Effector CD4-positive, alpha-beta T cell (primary cell): ENCODE results near the gene CER1. TPM values are rescaled to one million over a fixed set of nuclear protein-coding genes. Genes with fewer than 3 reads are reported as not detected.

ENCODE experiments used
- DNase-seq: peaks from one replicate; pipeline ENCODE4 v3.0.0-alpha.2; 2020
- total RNA-seq: gene quantifications from one replicate; lab custom pipeline; 2026; lab: John Stamatoyannopoulos, UW

Gene CER1
- not detected for total RNA-seq

- no peak for DNase-seq
These were observed at the start of gene CER1 for GRCh38 chr9:14722391-14723035. Gene CER1, minus strand, starts transcription at chr9:14722733. Its CDS starts 61 bp downstream, at chr9:14722672.

- DNase-seq: no peak
These were observed 48.1 kb upstream of the CER1 start for GRCh38 chr9:14770592-14770991.

DNA sequence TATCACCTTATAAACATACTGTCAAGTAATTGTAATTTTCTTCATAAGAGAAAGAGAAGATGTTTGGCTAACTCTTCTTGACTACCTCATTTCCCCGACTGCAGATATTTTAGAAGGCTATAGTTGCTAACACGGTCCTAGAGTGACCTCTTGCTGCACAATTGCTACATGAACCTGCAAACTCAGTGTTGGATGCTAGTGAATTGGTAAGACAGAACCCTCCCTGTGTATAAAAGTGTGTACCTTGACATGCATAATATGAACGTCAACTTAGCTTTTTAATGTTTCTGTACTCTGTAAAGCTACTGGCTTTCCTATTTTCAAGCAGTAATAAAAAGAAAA is 46.7 kb upstream of the CER1 start:
- no peak for DNase-seq

GRCh38 chr9:14768405-14769229 is 46.1 kb upstream of the CER1 start:
- DNase-seq: no peak

DNA sequence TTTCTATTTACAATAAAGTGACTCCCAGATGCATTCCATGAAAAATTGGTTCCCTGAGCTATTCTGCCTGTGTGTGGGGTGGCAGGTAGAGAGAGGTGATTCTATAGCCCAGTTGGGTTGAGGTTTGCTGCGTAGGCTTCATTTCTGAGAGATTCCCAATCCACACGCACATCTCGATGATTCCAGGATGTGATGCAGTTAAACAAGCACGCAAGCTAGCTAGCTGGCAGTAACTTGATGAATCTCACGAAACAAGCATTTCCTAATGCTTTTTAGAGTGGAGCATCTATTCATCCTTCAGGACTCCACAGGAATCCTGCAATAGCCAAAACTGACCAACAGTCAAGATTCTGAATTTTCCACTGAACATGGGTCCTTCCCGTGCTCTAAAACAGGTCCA is 43.8 kb upstream of the CER1 start:
- no peak for DNase-seq

GRCh38 chr9:14761584-14761983 is 39.1 kb upstream of the CER1 start:
- DNase-seq: no peak

- DNase-seq: no peak
These were observed 37.5 kb upstream of the CER1 start for GRCh38 chr9:14760060-14760459.

DNA sequence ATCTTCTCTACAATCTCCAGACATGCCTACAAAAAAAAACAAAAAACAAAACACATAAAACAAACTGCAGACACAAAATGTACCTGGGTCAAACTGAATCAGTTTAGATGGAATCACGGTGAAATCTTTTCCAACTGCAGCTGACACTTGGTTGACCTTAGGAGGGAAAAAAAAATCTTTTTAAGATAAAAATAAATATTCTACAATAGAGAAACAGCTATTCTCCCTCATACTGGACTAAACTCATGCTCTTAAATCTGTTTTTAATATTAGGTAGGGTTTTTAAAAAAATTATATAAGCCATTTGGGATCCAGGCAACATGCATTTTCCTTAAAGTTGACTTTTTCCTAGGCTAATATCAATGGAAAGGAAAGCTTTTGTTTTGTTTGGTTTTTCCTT is 33.8 kb upstream of the CER1 start:
- no peak for DNase-seq

DNA sequence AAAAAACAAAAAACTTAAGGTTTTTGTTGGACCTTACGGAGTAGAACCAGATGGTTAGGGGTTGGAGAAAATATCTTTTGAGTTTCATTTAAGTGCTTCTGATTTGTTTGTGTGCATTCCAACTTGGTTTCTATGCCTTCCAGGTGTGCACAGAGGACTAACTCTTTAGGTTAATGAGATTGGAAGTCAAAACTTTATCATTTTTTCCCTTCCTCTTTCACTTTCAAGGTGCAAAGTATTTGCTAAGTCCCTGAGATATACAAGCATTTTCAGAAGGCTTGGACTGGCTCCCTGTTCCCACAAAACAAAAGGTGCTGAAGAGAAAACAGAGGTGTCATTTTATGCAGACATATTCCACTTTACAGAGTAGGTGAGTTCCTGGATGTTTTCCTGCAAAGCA is 30.3 kb upstream of the CER1 start:
- no peak for DNase-seq

- DNase-seq: no peak
These were observed 29.7 kb upstream of the CER1 start for GRCh38 chr9:14752271-14752670.

DNA sequence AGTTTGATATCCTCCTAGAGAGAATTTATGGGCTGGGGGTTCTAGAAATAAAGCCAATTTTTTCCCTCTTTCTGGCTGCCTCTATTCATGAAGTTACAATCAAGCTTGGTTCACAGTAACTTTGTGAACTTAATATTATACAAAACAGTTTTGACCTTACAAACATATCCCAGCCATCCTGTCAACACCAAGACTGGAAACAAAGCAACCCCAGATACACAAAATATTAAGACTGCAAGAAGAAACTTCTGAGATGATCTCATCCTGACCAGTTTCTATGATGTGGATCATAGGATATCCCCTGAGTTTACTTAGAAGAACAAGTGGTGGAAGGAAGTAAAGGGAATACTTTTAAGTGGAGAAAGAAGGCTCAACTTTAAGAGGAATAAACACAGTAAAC is 28.3 kb upstream of the CER1 start:
- DNase-seq: no peak

GRCh38 chr9:14749741-14750211 is 27.2 kb upstream of the CER1 start:
- DNase-seq: no peak

- no peak for DNase-seq
These were observed 25.8 kb upstream of the CER1 start for GRCh38 chr9:14748373-14748772.

- no peak for DNase-seq
These were observed 24.6 kb upstream of the CER1 start for GRCh38 chr9:14747111-14747510.

DNA sequence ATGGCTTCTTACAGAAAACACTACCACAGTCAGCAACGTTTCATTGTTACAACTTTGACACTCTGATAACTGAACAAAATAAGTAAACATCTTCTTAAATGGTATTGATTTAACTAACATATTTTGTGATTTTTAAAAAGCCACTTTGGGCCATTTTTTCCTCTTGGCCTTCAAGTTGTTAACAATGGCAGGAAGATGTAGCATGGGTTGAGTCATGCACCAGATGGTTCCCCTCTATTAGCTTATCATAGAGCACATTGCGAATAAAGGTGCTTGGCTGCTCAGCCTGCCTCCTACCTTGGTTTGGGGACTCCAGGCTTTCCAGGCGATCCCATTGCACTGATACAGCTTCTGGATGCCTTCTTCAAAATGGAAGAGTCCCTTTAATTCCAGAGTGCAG is 24.1 kb upstream of the CER1 start:
- DNase-seq: no peak

GRCh38 chr9:14744768-14745167 is 22.2 kb upstream of the CER1 start:
- DNase-seq: no peak

GRCh38 chr9:14741369-14741768 is 18.8 kb upstream of the CER1 start:
- no peak for DNase-seq

- no peak for DNase-seq
These were observed 10.6 kb upstream of the CER1 start for GRCh38 chr9:14733133-14733532.

DNA sequence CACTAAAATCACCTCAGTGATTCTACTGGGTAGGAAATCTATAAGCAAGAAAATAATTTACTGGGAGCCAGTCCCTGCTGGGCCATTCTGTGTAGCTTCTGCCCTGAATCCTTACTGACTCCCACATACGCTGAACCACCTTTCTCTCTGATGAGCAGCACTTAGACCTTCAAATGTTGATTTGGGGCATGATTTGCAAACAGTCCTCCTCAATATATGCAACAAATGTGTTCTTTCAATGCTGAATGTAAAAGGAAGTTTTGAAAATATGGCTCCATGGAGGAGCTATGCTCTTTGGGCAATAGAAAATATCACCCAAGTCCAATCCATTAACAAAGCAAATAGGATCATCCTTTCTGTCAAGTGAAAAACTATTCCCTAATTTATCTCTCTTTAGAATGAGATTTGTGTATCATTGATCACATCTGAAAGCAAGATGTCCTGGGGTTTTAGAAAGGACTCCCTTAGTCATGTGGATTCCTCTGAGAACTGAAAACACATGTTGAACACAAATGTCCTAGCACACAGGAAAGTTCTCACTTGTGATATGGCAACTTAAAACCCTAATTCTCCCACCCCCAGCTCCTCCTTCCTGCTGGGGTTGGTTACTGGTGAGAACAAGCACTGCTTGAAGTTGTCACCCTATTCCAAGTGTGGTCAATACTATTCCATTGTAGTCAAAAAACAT is 8.9 kb upstream of the CER1 start:
- no peak for DNase-seq

DNA sequence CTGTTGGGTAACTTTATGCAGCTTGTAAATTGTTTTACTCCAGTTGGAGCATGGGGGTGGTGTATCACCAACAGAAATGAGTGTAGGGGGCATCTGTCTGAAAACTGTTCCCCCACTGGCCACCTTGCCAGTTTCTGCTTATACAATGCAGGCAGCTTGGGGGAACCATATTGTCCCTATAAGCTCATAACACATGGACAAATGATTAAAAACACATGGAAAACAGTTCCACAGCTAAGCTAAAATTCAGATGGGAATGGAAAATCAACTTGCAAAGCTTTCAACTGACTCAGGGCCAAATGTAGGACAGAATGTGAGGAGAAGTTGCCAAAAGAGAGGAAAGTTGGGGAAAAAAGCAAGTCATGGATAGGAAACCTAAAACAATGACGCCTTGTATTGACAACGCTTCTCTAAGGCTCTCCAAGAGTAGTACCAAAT is 7.9 kb upstream of the CER1 start:
- DNase-seq: no peak

DNA sequence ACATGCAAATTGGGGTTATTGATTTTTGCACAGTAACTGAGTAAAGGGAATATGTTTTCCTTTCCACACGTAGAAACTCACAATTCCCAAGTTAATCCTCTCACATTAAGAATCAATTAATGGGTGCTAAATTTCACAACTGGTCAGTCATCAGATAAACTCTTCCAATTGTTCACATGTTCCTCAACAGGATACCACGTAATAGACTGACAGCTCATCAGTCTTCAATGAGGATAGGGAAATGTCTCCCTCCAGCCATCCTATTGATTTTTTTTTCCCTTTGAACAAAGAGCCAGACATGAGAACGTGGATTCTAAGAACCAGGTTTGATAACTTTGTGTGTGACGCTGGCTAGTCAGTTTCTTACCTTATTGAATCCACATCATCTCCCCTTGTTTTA is 768 bp upstream of the CER1 start:
- DNase-seq: no peak

GRCh38 chr9:14719231-14719923 is 3.2 kb downstream of the CER1 start:
- DNase-seq: no peak

DNA sequence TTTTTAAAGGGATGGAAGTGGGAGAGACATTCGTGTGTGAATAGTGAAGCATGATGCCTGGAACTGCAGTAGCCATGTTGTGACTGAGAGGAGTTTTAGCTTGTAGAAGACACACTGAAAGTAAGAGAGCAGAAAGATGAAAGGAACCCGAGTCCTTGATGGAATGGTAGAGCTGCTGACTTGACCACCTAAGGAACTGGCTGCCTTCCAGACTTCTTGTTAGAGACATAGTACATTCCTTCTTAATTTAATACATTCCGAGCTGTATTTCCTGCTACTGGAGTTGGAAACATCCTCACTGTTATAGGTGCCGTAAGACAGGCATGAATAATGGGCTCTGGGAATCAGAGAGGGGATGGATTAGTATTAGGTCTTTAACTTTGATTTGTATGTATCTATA is 7.4 kb downstream of the CER1 start:
- DNase-seq: no peak
